Measurements from ENCODE around the gene ZNF655.
"Not testable (repeated sequence)": the region's sequence is repeated elsewhere in the genome, so short reads cannot be mapped to it uniquely, and the experiment has no call there.

Gene ZNF655

DNA sequence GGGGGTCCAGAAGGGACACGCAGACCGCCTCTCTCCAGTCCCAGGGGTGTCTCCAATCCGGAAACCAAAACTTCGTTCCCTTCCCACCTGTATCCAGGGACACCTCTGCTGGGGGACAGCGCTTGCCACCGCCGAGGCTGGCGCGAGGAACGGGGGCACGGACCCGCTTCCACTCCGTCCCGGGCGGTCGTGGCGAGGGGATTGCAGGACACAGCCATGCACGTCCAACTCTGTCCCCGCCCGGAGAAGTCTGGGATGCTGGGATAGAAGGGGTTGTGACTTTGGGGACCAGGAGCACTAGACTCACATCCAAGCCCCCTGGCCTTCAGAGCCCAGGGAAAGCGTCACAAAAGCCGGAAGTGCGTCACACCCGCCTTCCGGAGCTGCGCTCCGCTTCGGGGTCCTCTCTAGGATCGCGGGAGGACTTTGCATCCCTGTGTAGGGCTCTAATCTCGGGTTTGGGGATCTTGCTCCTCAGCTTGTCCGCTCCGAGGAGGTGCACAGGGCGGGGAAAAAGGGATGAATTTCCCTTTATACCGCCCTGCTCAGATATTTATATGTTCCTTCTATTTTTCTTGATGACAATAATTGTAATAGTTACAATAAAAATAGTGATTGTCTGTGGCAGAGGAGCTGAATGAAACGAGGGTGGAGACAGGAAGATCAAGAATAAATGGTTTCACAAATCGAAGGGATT is 6.5 kb upstream of the ZNF655 start, which contains the start of gene FAM200A:
Gene FAM200A, minus strand, starts transcription at position 348 of the 697 bp plus-strand sequence. CDS start 3,707 bp downstream, outside the sequence.
- Histone ChIP-seq H3K4me1 (ENCODE audit: insufficient read depth, low read length) (no peaks in the 10 kb centered on the region), H3K9me3 (ENCODE audit: control insufficient read depth, insufficient read depth, low read length) (no peaks in the 10 kb centered on the region), H3K36me3 (ENCODE audit: insufficient read depth, low read length) (no peaks in the 10 kb centered on the region), H3K9ac (ENCODE audit: low read depth, low read length) (peak within 1 kb of the TSS; percentile 90)

DNA sequence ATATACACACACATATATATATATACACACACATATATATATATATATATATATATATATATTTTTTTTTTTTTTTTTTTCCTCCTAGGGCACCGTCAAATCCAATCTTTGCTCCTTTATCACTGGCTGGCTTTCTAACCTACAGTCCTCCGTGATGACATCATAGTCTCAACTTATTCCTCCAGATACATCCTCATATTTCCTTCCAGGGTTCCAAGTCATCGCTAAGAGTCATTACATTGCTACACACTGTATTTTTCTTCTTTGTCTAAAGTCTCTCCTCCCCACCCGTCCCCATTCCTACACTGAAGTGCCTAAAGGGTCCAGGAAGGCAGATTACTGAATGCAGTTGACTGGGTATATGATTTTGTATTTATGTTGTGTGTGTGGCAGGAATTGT is 5.4 kb upstream of the ZNF655 start:
- Histone ChIP-seq H3K4me1 (ENCODE audit: insufficient read depth, low read length) (peaks cover 4% of the 10 kb centered on the region; the same call in 1 of the 2 replicates), H3K9me3 (ENCODE audit: control insufficient read depth, insufficient read depth, low read length) (no peaks in the 10 kb centered on the region), H3K9ac (ENCODE audit: low read depth, low read length) (no peak overlapping the region), H3K36me3 (ENCODE audit: insufficient read depth, low read length) (no peaks in the 10 kb centered on the region)

DNA sequence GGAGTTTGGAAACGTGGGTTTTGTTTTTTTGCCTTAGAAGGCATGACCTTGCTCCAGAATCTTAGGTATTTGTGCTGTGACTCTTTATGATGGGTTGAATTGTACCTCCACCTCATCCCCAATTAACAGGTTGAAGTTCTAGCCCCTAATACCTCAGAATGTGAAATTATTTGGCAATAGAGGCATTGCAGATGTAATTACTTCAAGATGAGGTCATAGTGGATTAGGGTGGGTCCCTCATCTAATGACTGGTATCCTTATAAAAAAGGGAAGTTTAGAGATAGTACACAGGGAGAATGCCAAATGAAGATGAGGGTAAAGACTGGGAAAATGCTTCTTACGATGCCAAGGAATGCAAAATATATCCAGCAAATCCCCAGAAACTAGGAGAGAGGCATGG is 3.5 kb upstream of the ZNF655 start:
- H3K9ac ChIP-seq (ENCODE audit: low read depth, low read length), result no peak overlapping the region
- H3K36me3 ChIP-seq (ENCODE audit: insufficient read depth, low read length), result no peaks in the 10 kb centered on the region
- peaks cover 4% of the 10 kb centered on the region for H3K4me1 ChIP-seq (ENCODE audit: insufficient read depth, low read length)

DNA sequence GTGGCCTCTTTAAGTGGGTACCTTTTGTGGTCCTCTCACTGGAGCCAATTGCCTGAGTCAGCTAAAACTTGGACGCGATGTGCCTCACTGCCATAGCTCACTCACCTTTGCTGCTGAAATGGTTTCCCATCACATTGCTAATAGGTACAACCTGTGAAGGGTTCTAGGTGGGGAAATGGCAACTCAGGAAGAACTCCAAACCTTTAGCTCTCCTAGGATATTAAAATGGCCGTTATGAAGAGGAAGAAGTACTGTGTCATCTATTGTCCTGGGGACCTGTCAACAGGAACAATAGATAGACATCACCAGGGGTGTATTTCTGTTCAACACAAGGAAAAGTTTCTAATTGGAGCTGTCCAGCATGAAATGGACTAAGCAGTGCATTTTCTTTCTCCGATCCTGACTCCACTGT is 1.2 kb upstream of the ZNF655 start:
- H3K36me3 ChIP-seq (ENCODE audit: insufficient read depth, low read length), result peaks cover 22% of the 10 kb centered on the region
- H3K4me1 ChIP-seq (ENCODE audit: insufficient read depth, low read length), result peaks cover 8% of the 10 kb centered on the region
- no peaks in the 10 kb centered on the region for H3K9me3 ChIP-seq (ENCODE audit: control insufficient read depth, insufficient read depth, low read length)
- H3K9ac ChIP-seq (ENCODE audit: low read depth, low read length), result peak overlapping the region; percentile 99

More for the DNA sequence above, 3.5 kb upstream of the ZNF655 start:
- H3K9me3 ChIP-seq (ENCODE audit: control insufficient read depth, insufficient read depth, low read length), result no peaks in the 10 kb centered on the region

DNA sequence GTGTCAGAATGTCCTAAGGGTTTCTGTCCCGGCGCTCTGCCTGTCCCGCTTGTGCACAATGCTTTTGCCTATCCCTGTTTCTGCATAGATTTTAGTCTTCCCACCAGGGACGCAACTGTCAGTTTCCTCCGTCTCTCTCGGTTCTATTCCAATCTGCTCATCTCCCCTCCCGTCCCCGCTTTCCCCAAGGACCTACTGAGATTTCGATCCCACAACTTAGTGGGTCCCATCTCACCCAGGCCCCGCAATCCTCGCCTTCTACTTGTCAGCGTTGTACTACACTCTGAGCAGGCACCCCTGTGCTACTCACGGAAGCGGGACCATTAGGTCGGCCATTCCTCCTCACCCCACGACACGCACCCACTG is 519 bp upstream of the ZNF655 start:
- peak overlapping the region; percentile 99 for H3K9ac ChIP-seq (ENCODE audit: low read depth, low read length)
- H3K9me3 ChIP-seq (ENCODE audit: control insufficient read depth, insufficient read depth, low read length), result no peaks in the 10 kb centered on the region
- H3K36me3 ChIP-seq (ENCODE audit: insufficient read depth, low read length), result peaks cover 24% of the 10 kb centered on the region
- peaks cover 12% of the 10 kb centered on the region for H3K4me1 ChIP-seq (ENCODE audit: insufficient read depth, low read length)

DNA sequence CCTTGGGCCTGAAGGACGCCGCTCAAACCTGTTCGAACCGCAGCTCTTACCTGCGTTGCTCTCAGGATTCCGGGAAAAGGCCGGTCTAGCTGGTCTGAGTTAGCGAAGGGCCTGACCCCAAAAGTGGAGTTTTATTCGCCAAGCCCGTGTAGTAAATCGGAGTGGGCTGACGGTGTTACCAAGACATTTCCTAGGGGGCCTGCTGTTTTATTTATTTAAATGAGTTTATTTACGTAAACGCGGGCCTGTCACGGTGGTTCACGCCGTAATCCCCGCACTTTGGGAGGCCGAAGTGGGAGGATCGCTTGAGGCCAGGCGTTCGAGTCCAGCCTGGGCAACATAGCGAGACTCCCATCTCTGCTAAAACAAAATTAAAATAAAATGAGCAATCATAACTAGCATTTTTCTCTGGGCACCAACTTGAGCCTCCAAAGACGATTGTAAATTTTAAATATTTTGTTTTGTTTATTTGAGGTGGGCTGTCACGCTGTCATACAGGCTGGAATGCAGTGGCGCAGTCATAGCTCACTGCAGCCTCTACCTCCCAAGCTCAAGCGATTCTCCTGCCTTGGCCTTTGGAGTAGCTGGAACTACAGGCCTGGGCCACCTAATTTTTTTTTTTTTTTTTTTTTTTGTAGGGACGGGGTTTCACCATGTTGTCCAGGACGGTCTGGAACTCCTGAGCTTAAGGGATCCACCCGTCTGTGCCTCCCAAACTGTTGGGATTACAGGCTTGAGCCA is 903 bp downstream of the ZNF655 start:
- Histone ChIP-seq H3K9me3 (ENCODE audit: control insufficient read depth, insufficient read depth, low read length) (no peaks in the 10 kb centered on the region), H3K36me3 (ENCODE audit: insufficient read depth, low read length) (peaks cover 32% of the 10 kb centered on the region), H3K9ac (ENCODE audit: low read depth, low read length) (peak overlapping the region; percentile 99), H3K4me1 (ENCODE audit: insufficient read depth, low read length) (peaks cover 12% of the 10 kb centered on the region)

DNA sequence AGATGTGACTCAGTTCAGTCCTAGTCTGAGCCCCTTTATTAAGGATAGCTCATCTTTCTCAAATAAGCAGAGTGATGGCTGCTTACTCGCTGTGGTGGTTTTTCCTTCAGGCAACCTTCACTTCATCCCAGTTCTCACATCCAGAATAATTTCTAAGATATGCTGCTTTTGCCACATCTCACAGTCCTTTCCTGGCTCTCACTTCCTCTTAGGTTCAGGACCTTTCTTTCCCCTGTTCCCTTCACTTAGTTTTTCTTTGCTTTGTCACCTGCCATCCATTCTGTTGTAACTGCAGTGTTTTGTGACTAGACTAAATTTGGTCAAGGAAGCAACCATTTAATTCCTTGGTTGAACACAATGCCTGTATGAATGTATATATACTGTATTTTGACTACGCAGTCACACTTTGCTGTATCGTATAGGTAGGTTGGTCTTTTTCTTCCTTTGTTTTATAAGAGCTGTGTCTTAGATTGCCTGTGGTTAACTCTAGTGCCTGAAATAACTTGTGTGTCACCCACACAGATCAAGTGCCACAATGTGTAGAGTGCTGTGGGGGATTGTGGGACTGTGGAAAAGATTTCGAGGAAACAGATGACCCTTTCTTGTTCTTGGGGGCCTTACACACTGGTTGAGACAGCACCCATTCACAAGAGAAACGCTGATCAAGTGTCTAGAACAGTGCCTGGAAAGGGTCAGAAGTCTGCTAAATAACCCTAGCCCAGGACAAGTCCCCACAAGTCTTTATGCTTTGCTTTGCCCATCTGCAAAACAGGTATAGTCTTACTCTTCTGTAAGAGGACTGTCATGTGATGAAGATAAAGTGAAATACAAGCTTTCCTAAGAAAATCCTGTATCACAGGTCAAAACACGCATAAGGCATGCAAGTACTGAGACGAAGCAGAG is 2.6 kb downstream of the ZNF655 start:
- Histone ChIP-seq H3K36me3 (ENCODE audit: insufficient read depth, low read length) (peaks cover 36% of the 10 kb centered on the region), H3K4me1 (ENCODE audit: insufficient read depth, low read length) (peaks cover 12% of the 10 kb centered on the region), H3K9ac (ENCODE audit: low read depth, low read length) (no peak overlapping the region)

DNA sequence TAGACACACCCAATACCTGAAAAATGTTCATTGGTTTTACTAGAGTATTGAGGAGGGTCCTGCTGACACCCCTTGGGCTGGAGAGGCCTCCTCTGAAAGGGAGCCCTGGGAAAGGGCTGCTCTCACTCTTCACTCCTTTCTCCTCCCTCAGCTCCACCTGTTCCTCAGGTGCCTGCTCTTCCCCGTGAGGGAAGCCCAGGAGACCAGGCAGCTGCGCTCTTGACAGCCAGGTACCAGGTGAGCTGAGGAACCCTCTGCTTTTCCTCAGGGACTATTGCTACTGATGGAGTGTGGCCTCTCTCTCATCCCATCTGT is 3.3 kb downstream of the ZNF655 start:
- Histone ChIP-seq H3K36me3 (ENCODE audit: insufficient read depth, low read length) (peaks cover 39% of the 10 kb centered on the region), H3K9ac (ENCODE audit: low read depth, low read length) (no peak overlapping the region), H3K9me3 (ENCODE audit: control insufficient read depth, insufficient read depth, low read length) (no peaks in the 10 kb centered on the region), H3K4me1 (ENCODE audit: insufficient read depth, low read length) (peaks cover 12% of the 10 kb centered on the region)

More for the DNA sequence above, 2.6 kb downstream of the ZNF655 start:
- no peaks in the 10 kb centered on the region for H3K9me3 ChIP-seq (ENCODE audit: control insufficient read depth, insufficient read depth, low read length)

DNA sequence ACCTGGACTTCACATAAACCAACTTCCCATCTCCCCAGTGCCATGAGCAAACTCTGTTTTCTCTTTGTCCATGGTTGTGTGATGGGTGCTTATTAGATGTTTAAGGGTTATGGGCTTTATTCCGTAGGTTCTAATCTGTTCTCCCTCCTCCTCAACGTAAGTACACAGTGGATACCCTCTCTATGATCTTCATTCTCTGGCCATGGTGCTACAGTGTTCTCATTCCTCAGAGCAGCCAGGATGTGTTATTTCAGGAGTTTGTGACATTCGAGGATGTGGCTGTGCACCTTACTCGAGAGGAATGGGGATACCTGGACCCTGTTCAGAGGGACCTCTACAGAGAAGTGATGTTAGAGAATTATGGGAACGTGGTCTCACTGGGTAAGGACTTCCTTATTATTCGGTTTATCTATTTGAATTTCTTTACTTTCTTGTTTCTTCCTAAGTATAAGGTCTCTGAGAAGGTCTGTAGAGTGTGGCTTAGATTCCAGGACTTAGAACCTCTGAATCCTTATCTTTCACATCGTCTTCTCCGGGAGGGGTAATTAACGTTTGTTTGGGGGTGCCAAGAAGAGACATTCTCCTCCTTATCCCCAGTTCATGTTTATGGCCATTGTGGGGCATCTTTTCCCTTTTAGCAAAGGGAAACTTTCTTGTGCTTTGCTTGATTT is 3.8 kb downstream of the ZNF655 start:
- peaks cover 39% of the 10 kb centered on the region for H3K36me3 ChIP-seq (ENCODE audit: insufficient read depth, low read length)
- peaks cover 9% of the 10 kb centered on the region for H3K4me1 ChIP-seq (ENCODE audit: insufficient read depth, low read length)
- no peaks in the 10 kb centered on the region for H3K9me3 ChIP-seq (ENCODE audit: control insufficient read depth, insufficient read depth, low read length)
- H3K9ac ChIP-seq (ENCODE audit: low read depth, low read length), result no peak overlapping the region

DNA sequence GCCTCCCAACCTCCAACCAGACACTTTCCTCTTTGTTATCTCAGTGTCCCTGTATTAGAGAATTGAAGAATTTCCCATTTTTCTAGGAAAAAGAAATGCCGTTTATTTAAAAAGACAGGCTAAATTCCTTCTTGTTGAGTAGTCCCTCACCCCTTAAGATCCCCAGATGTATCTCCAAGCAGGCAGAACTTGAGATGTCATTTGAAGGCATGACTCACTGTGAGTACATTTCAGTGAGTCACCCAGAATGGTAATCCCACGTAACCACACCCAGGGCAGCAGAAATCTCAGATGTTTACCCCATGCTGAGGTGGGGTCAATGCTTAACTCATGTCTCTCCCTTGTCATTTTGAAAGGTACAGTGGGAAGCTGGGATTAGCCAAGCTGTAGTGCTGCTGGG is 4.4 kb downstream of the ZNF655 start:
- H3K36me3 ChIP-seq (ENCODE audit: insufficient read depth, low read length), result peaks cover 39% of the 10 kb centered on the region
- no peaks in the 10 kb centered on the region for H3K9me3 ChIP-seq (ENCODE audit: control insufficient read depth, insufficient read depth, low read length)
- H3K4me1 ChIP-seq (ENCODE audit: insufficient read depth, low read length), result peaks cover 8% of the 10 kb centered on the region; the same call in 1 of the 2 replicates
- H3K9ac ChIP-seq (ENCODE audit: low read depth, low read length), result no peak overlapping the region

DNA sequence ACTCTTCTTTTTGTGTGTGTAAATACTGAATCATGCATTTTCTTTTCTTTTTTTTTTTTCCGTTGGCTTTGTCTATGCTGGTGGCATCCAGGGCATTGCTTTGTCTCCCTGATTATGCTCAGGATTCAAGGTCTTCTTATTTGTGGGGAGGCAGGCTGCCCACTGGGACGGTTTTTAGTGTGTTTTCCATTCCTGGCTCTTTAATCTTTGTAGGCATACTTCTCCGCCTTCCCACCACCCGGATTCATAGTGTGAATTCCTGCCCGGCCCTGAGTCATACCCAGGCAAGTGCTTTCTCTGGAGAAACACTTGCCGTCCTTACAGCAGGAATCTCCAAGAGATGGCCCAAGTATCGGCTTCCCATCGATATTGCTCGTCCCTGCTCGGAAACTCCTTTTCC is 5.2 kb downstream of the ZNF655 start:
- H3K4me1 ChIP-seq (ENCODE audit: insufficient read depth, low read length), result peaks cover 8% of the 10 kb centered on the region; the same call in 1 of the 2 replicates
- H3K36me3 ChIP-seq (ENCODE audit: insufficient read depth, low read length), result peaks cover 39% of the 10 kb centered on the region
- H3K9me3 ChIP-seq (ENCODE audit: control insufficient read depth, insufficient read depth, low read length), result no peaks in the 10 kb centered on the region
- H3K9ac ChIP-seq (ENCODE audit: low read depth, low read length), result no peak overlapping the region

DNA sequence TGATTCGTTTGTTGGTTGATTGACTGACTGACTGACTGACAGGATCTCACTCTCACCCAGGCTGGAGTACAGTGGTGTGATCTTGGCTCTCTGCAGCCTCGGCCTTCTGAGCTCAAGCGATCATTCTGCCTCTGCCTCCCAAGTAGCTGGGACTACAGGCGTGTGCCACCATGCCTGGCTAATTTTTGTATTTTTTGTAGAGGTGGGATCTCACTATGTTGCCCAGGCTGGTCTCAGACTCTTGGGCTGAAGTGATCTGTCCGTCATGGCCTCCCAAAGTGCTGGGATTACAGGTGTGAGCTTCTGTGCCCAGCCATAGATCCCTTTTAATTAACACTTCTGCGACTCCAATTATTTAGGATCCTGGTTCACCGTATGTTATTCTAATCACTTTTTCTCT is 10.3 kb downstream of the ZNF655 start:
- not testable (repeated sequence) for H3K9ac ChIP-seq (ENCODE audit: low read depth, low read length)
- peaks cover 21% of the 10 kb centered on the region for H3K36me3 ChIP-seq (ENCODE audit: insufficient read depth, low read length)

DNA sequence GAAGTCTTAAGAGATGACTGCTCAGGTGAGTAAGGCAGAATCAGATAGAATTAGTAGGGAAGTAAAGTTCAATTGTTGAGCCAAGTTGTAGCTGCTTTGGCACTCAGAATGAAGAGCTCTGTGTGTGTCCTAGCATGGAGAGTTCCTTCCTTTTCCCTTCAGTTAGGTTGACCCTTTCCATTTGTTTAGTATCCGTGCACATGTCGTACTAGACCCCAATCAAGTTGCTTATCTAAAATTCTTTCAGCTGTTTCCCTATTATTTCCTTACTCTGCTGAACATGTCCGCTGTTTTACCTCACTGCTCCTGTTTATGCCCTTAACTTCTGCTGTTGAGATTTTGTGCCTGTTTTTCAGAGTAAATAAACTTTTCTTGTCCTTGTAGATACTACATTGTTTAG is 13.3 kb downstream of the ZNF655 start:
- H3K36me3 ChIP-seq (ENCODE audit: insufficient read depth, low read length), result peaks cover 8% of the 10 kb centered on the region; the same call in 1 of the 2 replicates
- no peaks in the 10 kb centered on the region for H3K9me3 ChIP-seq (ENCODE audit: control insufficient read depth, insufficient read depth, low read length)
- no peak overlapping the region for H3K9ac ChIP-seq (ENCODE audit: low read depth, low read length)
- peaks cover 13% of the 10 kb centered on the region; the same call in 1 of the 2 replicates for H3K4me1 ChIP-seq (ENCODE audit: insufficient read depth, low read length)

More for the DNA sequence above, 10.3 kb downstream of the ZNF655 start:
- H3K4me1 ChIP-seq (ENCODE audit: insufficient read depth, low read length); H3K9me3 ChIP-seq (ENCODE audit: control insufficient read depth, insufficient read depth, low read length): not testable (repeated sequence)

DNA sequence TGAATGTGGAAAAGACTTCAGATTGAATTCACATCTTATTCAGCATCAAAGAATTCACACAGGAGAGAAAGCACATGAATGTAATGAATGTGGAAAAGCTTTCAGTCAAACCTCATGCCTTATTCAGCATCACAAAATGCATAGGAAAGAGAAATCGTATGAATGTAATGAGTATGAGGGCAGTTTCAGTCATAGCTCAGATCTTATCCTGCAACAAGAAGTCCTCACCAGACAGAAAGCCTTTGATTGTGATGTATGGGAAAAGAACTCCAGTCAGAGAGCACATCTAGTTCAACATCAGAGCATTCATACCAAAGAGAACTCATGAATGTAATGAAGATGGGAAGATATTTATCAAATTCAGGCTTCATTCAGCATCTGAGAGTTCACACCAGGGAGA is 14.8 kb downstream of the ZNF655 start:
- H3K36me3 ChIP-seq (ENCODE audit: insufficient read depth, low read length), result peaks cover 8% of the 10 kb centered on the region; the same call in 1 of the 2 replicates
- no peaks in the 10 kb centered on the region for H3K9me3 ChIP-seq (ENCODE audit: control insufficient read depth, insufficient read depth, low read length)
- H3K9ac ChIP-seq (ENCODE audit: low read depth, low read length), result no peak overlapping the region
- H3K4me1 ChIP-seq (ENCODE audit: insufficient read depth, low read length), result peaks cover 13% of the 10 kb centered on the region; the same call in 1 of the 2 replicates

Measured in ES-I3 (cell line).